NCI-H2081 (cell line): ENCODE data around the gene FIZ1.
"Not testable (repeated sequence)": the region's sequence is repeated elsewhere in the genome, so short reads cannot be mapped to it uniquely, and the experiment has no call there.

Experiments used
- DNase-seq, 2 experiments: peaks; one replicate each; lab custom pipeline; 2025; lab: John Stamatoyannopoulos, UW

Gene FIZ1

GRCh38 chr19:55576746-55577145 lies 22.6 kb downstream of the FIZ1 start:
- no peak for DNase-seq

- DNase-seq: not testable (repeated sequence)
These were observed 25.4 kb downstream of the FIZ1 start for GRCh38 chr19:55573929-55574328.

DNA sequence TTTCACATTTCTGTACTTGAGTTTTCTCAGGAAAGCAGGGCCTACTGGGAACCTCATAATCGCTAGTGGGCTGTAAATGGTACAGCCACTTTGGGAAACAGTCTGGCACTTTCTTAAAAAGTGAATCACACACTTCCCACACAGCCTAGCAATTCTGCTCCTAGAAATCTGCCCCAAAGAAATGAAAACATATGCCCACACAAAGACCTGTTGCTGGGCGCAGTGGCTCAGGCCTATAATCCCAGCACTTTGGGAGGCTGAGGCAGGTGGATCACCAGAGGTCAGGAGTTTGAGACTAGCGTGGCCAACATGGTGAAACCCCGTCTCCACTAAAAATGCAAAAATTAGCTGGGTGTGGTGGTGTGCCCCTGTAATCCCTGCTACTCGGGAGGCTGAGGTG lies 29.8 kb downstream of the FIZ1 start:
- not testable (repeated sequence) for DNase-seq

GRCh38 chr19:55567708-55568328 lies 31.5 kb downstream of the FIZ1 start:
- DNase-seq: no peak

- DNase-seq: no peak
These were observed 32.5 kb downstream of the FIZ1 start for GRCh38 chr19:55566823-55567222.

DNA sequence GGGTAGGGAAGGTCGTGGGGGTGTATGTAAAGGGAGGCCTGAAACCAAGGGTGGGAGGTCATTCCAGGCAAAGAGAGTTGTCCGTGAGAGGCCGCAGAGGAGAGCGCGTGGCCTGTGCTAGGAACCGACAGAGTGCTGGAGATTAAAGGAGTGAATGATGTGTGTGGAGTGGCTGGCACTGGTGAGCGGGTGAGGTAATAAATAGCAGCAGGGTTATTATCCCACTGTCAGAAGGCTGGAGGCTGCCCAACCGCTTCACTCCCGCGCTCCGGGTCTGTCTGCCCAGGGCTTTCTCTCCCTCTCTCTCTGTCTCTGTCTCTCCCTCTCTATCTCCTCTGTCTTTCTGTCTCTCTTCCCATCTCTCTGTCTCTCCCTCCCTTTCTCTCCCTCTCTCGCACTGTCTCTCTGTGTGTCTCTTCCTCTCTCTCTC lies 36.0 kb downstream of the FIZ1 start:
- DNase-seq: no peak

DNA sequence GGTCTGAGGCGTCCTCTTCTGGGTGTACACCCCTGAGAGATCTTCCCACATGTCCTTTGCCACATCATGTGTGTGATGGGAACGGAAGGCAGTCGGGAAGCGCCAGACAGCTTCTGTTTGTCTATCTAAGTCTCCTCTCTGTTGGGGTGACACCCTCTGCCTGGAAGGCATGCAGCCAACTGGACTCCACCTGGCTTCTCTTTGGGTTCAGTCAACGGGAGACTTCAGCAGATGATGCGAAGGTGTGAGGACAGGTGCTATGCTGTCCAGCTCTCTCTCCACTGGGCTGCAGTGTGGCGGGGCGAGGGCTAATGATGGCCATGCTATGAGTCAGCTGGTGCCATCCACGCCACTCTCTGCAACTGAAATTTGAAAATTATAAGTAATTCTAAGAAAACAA lies 39.6 kb downstream of the FIZ1 start:
- DNase-seq: no peak

GRCh38 chr19:55554741-55555152 lies 44.6 kb downstream of the FIZ1 start:
- peak; percentile 53 to 76 for DNase-seq

- no peak for DNase-seq
These were observed 45.0 kb downstream of the FIZ1 start for GRCh38 chr19:55554302-55554701.

GRCh38 chr19:55553217-55554182 lies 45.8 kb downstream of the FIZ1 start:
- DNase-seq: no peak

GRCh38 chr19:55552620-55553019 lies 46.7 kb downstream of the FIZ1 start:
- peak in 1 of 2 experiments; percentile 49 for DNase-seq

DNA sequence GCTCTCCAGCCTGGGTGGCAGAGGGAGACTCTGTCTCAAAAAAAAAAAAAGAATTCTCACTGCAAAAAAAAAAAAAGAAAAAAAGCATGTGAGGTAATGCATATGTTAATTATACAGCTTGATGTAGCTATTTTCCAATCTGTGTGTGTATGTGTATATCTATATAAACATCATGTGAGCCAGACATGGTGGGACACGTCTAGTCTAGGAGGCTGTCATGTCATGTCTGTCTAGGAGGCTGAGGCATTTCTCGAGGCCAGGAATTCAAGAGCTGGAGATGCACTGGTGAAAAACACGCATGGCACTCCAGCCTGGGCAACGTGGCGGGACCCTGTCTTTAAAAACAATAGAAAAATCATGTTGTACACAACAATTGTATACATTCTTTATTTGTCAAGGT lies 47.1 kb downstream of the FIZ1 start:
- DNase-seq: peak in 1 of 2 experiments; percentile 49

- no peak for DNase-seq
These were observed 49.0 kb downstream of the FIZ1 start for GRCh38 chr19:55550321-55550650.

DNA sequence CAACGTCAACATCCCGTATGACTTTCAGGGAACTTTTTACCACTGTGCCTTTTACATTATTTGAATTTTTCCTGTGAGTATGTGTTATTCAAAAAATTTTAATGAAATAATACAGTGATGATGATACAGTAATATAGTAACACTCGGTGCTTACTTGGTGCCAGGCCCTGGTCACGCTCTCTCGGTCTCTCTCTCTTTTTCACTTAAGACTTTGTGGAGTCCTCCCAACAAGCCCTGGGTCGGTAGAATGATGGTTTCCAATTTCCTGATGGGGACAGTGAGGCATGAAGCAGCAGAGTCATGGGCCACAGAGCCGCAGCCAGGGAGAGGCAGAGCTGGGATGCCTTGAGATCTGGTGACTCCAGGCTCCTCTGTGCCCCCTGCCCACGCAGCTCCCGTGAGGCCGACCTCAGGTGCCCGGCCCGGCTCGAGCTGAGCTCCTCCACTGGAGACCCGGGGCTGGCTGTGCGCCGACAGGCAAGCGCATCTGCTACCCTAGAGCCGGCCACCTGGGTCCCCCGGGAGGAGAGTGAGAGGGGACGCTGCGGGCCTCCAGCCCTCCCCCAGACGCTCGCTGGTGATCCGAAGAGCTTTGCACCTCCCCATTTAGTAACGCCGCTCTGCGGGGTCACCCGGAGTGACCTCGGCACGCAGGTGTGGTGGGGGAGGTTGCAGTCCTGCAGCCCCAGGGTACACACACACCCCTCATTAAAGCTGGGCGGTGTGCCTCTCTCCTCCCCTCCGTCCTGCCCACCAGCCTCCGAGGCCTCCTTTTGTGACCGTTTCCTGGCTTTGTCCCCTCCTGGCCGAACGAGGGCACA lies 49.6 kb downstream of the FIZ1 start:
- peak; percentile 68 to 75 for DNase-seq

GRCh38 chr19:55546822-55547614 lies 52.3 kb downstream of the FIZ1 start:
- no peak for DNase-seq

DNA sequence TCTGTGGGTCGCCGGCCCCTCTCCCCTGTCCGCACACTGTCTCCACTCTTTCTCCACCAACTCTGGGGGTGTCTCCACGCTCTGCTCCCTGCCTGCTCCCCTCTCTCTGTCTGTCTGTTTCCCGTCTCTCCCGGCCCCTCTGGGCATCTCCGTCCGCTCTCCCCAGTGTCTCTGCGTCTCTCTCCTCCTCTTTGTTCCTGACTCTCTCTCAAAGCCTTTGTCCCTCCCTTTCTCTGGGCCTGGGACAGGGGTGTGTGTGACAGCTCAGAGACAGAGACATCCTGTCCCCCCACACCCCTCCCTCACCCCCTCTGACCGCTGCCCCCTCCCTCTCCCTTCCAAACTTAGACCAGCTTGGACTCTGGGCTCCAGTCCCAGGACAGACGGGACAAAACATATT lies 53.3 kb downstream of the FIZ1 start:
- DNase-seq: no peak

- DNase-seq: no peak
These were observed 53.9 kb downstream of the FIZ1 start, which contains the start of gene SBK3 for GRCh38 chr19:55545443-55545842. SBK3 (minus strand) TSS chr19:55545543; CDS start chr19:55545543, 0 bp downstream.

DNA sequence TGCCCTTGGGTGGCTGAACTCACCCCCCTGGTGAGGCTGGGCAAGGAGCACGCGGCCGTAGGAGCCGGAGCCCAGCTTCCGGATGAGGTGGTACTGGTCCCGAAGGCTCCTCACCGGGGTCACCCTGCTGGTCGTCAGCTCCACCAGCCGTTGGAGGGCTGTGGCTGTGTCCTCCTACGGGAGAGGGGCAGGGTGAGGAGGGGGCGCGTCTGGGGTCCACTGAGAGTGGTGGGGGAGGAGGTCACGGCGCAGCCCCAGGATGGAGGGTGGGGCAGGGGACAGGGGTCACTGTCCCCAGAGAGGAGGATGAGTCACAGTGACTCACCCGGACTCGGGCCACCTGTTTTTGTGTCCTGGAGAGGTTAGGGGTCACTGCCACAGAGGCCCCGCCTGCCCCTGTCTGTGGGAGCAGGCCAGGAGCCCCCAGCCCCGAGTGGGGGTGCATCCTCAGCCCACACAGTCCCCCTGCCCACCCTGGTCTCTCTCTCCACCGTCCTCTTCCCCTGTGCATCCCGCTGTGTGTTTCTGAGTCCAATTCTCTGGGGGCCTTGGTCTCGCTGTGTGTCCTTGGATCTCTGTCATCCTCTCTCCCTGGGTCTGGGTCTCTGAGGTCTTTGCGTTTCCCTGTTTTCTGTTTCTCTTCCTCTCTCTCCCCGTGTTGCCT lies 54.4 kb downstream of the FIZ1 start:
- no peak for DNase-seq

GRCh38 chr19:55544014-55544413 lies 55.3 kb downstream of the FIZ1 start:
- DNase-seq: no peak

- DNase-seq: no peak
These were observed 55.8 kb downstream of the FIZ1 start for GRCh38 chr19:55543567-55543966.

DNA sequence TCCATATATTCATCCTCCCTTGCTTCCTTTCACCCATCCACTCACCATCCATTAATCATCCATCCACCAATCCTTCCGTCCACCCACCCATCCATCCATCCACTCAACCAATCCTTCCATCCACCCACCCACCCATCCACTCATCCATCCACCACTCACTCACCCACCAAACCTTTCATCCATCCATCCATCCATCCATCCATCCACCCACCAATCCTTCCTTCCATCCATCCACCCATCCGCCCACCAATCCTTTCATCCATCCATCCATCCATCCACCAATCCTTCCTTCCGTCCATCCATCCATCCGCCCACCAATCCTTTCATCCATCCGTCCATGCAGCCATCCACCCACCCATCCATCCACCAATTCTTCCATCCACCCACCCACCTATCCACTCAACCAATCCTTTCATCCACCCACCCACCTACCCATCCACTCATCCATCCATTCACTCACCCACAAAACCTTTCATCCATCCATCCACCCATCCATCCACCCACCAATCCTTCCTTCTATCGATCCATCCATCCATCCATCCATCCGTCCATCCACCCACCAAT lies 56.9 kb downstream of the FIZ1 start:
- DNase-seq: no peak
